ENCODE data around the gene FAAP20. TPM values are rescaled to one million over a fixed set of nuclear protein-coding genes. Genes with fewer than 3 reads are reported as not detected.

The FAAP20 gene
- total RNA-seq, 1 experiment from 2014 or later: 114 TPM

DNA sequence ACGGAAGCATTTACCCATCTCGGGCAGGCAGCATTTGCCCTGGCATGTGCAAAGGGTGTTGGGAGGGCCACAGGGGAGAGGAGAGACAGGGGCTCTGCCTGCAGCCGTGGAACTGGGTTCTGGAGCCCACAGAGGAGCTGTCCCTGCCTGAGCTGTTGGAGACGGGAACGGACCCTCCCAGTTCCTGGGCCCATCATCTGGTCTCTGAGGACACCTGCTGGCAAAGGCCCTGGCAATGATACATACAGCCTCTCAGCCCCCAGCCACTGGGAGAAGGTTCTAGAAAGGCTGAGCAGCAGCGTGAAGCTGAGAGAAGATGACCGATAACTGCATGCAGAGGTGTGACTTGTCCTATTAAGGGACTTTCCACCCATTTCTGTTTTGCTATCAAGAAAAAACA lies 31.4 kb downstream of the FAAP20 start:
- DNase-seq: no peak
- Histone ChIP-seq H3K4me2 (ENCODE audit: low read length) (no peak overlapping the region), H3K9me2 (replicated peaks; ENCODE audit: low read length) (no peaks in the 10 kb centered on the region), H3K27ac (ENCODE audit: low read length) (no peak overlapping the region), H3K9me3 (ENCODE audit: low read length) (no peaks in the 10 kb centered on the region), H3K4me3 (ENCODE audit: low read length) (no peak overlapping the region), H3F3A (ENCODE audit: low read length, unreplicated experiment) (no peaks in the 10 kb centered on the region), H3K9ac (ENCODE audit: low read length) (no peak overlapping the region), H3K79me2 (ENCODE audit: low read length) (no peaks in the 10 kb centered on the region), H3K36me3 (ENCODE audit: low read depth, low read length) (peaks cover 4% of the 10 kb centered on the region), H3K4me1 (ENCODE audit: insufficient read depth, low read length) (no peaks in the 10 kb centered on the region), H3K27me3 (ENCODE audit: low read length) (no peaks in the 10 kb centered on the region), H4K20me1 (ENCODE audit: low read length) (no peaks in the 10 kb centered on the region), H2AFZ (ENCODE audit: low read length) (no peak overlapping the region)
- ATAC-seq: no peak
- CTCF ChIA-PET: no interaction called here
- POLR2A ChIA-PET (ENCODE audit: unreplicated experiment): no interaction called here
- no TSS peak for BruUV-seq (replicated peaks)
- intact Hi-C loops (cut with micrococcal nuclease): no loop called here
- TF ChIP-seq EZH2 (IDR thresholded peaks at IDR 0.05; ENCODE audit: low read length, unreplicated experiment) (no peak), CTCF (conservative IDR thresholded peaks at IDR 0.05; ENCODE audit: low read depth, low read length) (peak; percentile 35; the same call in 1 of the 2 replicates), EZH2phosphoT487 (IDR thresholded peaks at IDR 0.05; ENCODE audit: borderline replicate concordance, low read length) (no peak)

DNA sequence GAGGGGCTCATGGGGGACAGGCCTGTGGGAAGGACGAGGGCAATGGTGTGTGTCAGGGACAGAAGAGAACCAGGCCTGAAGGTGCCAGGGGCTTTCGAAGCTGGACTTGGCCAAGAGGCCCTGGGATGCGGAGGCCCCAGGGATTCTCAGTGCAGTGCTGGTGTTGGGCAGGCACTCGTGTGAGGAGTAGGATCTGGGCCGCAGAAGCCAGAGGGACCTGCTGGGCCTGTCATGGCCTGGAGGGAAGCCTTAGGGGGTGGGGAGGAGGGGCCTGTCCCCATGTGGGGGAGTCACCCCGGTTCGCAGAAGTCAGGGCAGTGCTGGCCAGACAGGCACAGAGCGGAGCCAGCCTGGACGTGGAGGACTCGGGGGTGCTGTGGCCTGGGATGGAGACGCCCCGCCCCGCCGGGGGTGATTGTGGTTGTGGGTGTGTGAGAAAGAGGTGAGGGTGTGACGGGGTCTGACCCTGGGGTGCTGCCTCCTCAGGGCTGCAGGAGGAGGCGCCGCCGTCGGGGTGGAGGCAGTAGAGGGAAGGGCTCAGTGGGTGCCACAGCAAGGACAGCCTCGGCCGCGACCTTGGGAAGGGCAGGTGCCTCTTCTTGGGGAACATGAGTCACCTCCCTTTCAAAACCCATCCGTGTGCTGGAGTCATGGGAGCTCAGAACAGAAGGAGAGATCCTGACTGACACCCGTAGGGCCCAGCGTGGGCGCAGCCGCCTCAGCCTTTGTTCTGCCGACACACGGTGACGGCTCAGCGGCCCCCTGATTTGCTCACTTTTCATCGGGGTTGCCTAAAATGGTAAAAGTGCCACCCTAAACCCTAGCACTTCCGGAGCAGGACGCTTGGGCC lies 33.9 kb downstream of the FAAP20 start:
- ChIA-PET POLR2A (ENCODE audit: unreplicated experiment) (interaction anchor here (0.5 kb wide), 1 partner anchor 587 kb away, joined by 3 read pairs; no protein-coding TSS in a partner anchor), CTCF (no interaction called here)
- Histone ChIP-seq H3F3A (ENCODE audit: low read length, unreplicated experiment) (no peaks in the 10 kb centered on the region), H2AFZ (ENCODE audit: low read length) (no peak overlapping the region), H3K9me3 (ENCODE audit: low read length) (no peaks in the 10 kb centered on the region), H3K4me3 (ENCODE audit: low read length) (no peak overlapping the region), H3K36me3 (ENCODE audit: low read depth, low read length) (peaks cover 4% of the 10 kb centered on the region), H3K9ac (ENCODE audit: low read length) (no peak overlapping the region), H3K9me2 (replicated peaks; ENCODE audit: low read length) (no peaks in the 10 kb centered on the region), H3K4me2 (ENCODE audit: low read length) (no peak overlapping the region), H3K27me3 (ENCODE audit: low read length) (no peaks in the 10 kb centered on the region), H3K79me2 (ENCODE audit: low read length) (no peaks in the 10 kb centered on the region), H3K27ac (ENCODE audit: low read length) (no peak overlapping the region), H3K4me1 (ENCODE audit: insufficient read depth, low read length) (no peaks in the 10 kb centered on the region), H4K20me1 (ENCODE audit: low read length) (no peaks in the 10 kb centered on the region)
- ATAC-seq: no peak
- no peak for TF ChIP-seq CTCF (conservative IDR thresholded peaks at IDR 0.05; ENCODE audit: low read depth, low read length)
- no peak for TF ChIP-seq EZH2 (IDR thresholded peaks at IDR 0.05; ENCODE audit: low read length, unreplicated experiment)
- TF ChIP-seq EZH2phosphoT487 (IDR thresholded peaks at IDR 0.05; ENCODE audit: borderline replicate concordance, low read length): no peak
- BruUV-seq (replicated peaks): no TSS peak
- intact Hi-C loops (cut with micrococcal nuclease): no loop called here
- DNase-seq: no peak

DNA sequence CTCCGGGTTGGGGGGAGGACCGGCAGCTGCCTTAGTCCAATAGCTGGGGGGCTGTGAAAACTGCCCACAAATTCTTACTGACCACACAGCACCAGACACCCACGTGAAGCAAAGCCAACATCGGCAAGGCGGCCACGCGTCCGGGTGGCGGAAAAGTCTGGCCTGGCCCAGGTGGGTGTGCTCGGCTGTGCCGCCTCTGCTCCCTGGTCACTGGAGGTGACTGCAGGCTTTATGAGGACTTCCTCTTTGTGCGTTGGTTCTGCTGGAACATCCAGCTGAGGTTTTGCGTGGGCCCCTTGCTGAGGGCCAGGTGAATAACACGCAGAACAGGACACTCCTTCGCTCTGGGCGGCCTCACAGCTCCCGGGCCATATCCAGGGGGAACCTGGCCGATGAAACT lies 35.4 kb downstream of the FAAP20 start:
- Histone ChIP-seq H3K9ac (ENCODE audit: low read length) (no peak overlapping the region), H3K27ac (ENCODE audit: low read length) (no peak overlapping the region), H2AFZ (ENCODE audit: low read length) (no peak overlapping the region), H4K20me1 (ENCODE audit: low read length) (no peaks in the 10 kb centered on the region), H3F3A (ENCODE audit: low read length, unreplicated experiment) (no peaks in the 10 kb centered on the region), H3K4me2 (ENCODE audit: low read length) (no peak overlapping the region), H3K4me1 (ENCODE audit: insufficient read depth, low read length) (no peaks in the 10 kb centered on the region), H3K9me3 (ENCODE audit: low read length) (no peaks in the 10 kb centered on the region), H3K36me3 (ENCODE audit: low read depth, low read length) (peaks cover 15% of the 10 kb centered on the region), H3K9me2 (replicated peaks; ENCODE audit: low read length) (no peaks in the 10 kb centered on the region), H3K79me2 (ENCODE audit: low read length) (no peaks in the 10 kb centered on the region), H3K27me3 (ENCODE audit: low read length) (no peaks in the 10 kb centered on the region), H3K4me3 (ENCODE audit: low read length) (no peak overlapping the region)
- TF ChIP-seq EZH2 (IDR thresholded peaks at IDR 0.05; ENCODE audit: low read length, unreplicated experiment) (no peak), EZH2phosphoT487 (IDR thresholded peaks at IDR 0.05; ENCODE audit: borderline replicate concordance, low read length) (no peak), CTCF (conservative IDR thresholded peaks at IDR 0.05; ENCODE audit: low read depth, low read length) (no peak)
- no peak for ATAC-seq
- DNase-seq: no peak
- POLR2A ChIA-PET (ENCODE audit: unreplicated experiment): no interaction called here
- intact Hi-C loops (cut with micrococcal nuclease): no loop called here
- CTCF ChIA-PET: no interaction called here
- BruUV-seq (replicated peaks): no TSS peak

All from PC-3 (cell line).